Kidney epithelial cell (primary cell): Measurements from ENCODE around the gene SFXN1. TPM values are rescaled to one million over a fixed set of nuclear protein-coding genes. Genes with fewer than 3 reads are reported as not detected.

ENCODE experiments used
- DNase-seq: peaks from one replicate; pipeline ENCODE4 v3.0.0-alpha.2; 2010; ENCODE audit warnings: low read depth
- H3K27me3 ChIP-seq: 2 replicates; pipeline ENCODE4 v1.6.0; 2011; ENCODE audit warnings: low read length; ENCODE audit not compliant: control insufficient read depth, insufficient read depth
- H3K36me3 ChIP-seq: 2 replicates; pipeline ENCODE4 v1.5.1; 2011; ENCODE audit warnings: low read length; ENCODE audit not compliant: control insufficient read depth, insufficient read depth
- H3K4me3 ChIP-seq: 2 replicates; pipeline ENCODE4 v1.5.1; 2011; ENCODE audit warnings: low read depth, mild to moderate bottlenecking, control low read depth, low read length
- CTCF ChIP-seq: IDR thresholded peaks from 2 replicates; pipeline ENCODE4 v1.5.1; 2011; ENCODE audit warnings: mild to moderate bottlenecking, moderate library complexity, low read length, control low read depth, inconsistent platforms; ENCODE audit not compliant: insufficient read depth, poor library complexity, severe bottlenecking
- total RNA-seq: library from RNA; depleted of rRNA; stranded (reverse); fragments of >200 nt; gene quantifications from 2 replicates; pipeline ENCODE4 v1.2.3, GENCODE V29; 2015

Gene SFXN1
- total RNA-seq, 1 donor from 2014 or later: 55.4 TPM

GRCh38 chr5:175556794-175557193 is 78.4 kb downstream of the SFXN1 start:
- Histone ChIP-seq H3K4me3 (no peak overlapping the region), H3K36me3 (no peaks in the 10 kb centered on the region), H3K27me3 (no peaks in the 10 kb centered on the region)
- no peak for TF ChIP-seq CTCF
- no peak for DNase-seq

DNA sequence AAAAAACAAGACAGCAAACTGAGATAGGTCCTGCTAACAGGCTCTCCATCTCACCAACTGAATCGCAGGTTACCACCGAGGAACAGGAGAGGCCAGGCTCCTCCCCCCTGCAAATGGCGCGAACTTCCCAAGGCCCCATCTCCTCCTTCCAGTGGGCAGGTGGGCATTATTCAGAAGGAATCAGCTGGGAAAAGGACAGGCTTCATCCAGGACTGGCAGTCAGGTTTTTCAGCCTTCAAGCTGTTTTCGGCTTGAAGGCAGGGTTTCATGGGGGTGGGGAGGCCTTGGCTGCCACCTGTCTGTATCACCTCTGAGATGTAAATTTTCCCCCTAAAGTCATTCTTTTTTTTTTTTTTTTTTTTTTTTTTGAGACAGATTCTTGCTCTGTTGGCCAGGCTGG is 79.4 kb downstream of the SFXN1 start:
- H3K36me3 ChIP-seq: no peaks in the 10 kb centered on the region
- H3K27me3 ChIP-seq: no peaks in the 10 kb centered on the region
- H3K4me3 ChIP-seq: no peak overlapping the region
- TF ChIP-seq CTCF: no peak
- no peak for DNase-seq

GRCh38 chr5:175558801-175559480 is 80.6 kb downstream of the SFXN1 start:
- no peak for DNase-seq
- no peaks in the 10 kb centered on the region for H3K36me3 ChIP-seq
- no peak overlapping the region for H3K4me3 ChIP-seq
- TF ChIP-seq CTCF: no peak
- H3K27me3 ChIP-seq: no peaks in the 10 kb centered on the region

DNA sequence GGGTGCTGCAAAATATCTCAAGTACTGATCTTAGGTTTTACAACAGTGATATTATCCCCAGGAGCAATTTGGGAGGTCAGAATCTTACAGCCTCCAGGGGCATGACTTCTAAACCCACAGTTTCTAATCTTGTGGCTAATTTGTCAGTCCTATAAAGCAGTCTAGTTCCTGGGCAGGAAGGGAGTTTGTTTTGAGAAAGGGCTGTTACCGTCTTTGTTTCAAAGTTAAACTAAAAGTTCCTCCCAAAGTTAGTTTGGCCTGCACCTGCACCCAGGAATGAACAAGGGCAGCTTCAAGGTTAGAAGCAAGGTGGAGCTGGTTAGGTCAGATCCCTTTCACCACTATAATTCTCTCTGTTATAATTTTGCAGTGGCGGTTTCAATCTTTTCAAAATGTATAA is 81.7 kb downstream of the SFXN1 start:
- TF ChIP-seq CTCF: no peak
- H3K36me3 ChIP-seq: no peaks in the 10 kb centered on the region
- H3K27me3 ChIP-seq: no peaks in the 10 kb centered on the region
- no peak overlapping the region for H3K4me3 ChIP-seq
- no peak for DNase-seq

DNA sequence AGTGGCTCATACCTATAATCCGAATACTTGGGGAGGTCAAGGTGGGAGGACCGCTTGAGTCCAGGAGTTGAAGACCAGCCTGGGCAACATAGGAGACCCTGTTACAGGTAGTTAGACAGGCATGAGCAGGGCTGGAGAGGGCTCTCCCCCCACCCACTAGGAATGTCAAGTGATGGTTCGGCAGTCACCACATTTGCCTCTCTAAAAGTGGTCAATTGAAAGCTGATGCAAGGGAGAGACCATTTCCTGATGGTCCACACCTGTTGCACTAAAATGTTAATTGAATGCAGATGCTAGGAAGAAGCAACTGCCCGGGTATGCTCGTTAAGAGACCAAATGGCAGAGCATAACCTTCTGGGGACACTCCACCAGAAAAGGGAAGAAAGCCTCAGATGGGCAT is 82.7 kb downstream of the SFXN1 start:
- H3K27me3 ChIP-seq: no peaks in the 10 kb centered on the region
- no peaks in the 10 kb centered on the region for H3K36me3 ChIP-seq
- no peak for TF ChIP-seq CTCF
- DNase-seq: no peak
- no peak overlapping the region for H3K4me3 ChIP-seq

GRCh38 chr5:175564716-175565115 is 86.4 kb downstream of the SFXN1 start:
- no peak for DNase-seq
- Histone ChIP-seq H3K27me3 (no peaks in the 10 kb centered on the region), H3K36me3 (no peaks in the 10 kb centered on the region), H3K4me3 (no peak overlapping the region)
- TF ChIP-seq CTCF: no peak
